Calu3 (cell line): ENCODE data around the gene RNF150. TPM values are rescaled to one million over a fixed set of nuclear protein-coding genes. Genes with fewer than 3 reads are reported as not detected.
"Not testable (repeated sequence)": the region's sequence is repeated elsewhere in the genome, so short reads cannot be mapped to it uniquely, and the experiment has no call there.

Experiments used
- BruUV-seq: library from RNA; stranded (reverse); fragments of 400-500 nt; replicated peaks from 2 replicates; lab custom pipeline; 2021; lab: Mats Ljungman, UMichigan
- CTCF ChIA-PET: fragments of 300-600 bp; sonication (Branson Sonifier 250); formaldehyde crosslinking; loops from one replicate; lab custom pipeline; 2022; ENCODE audit warnings: antibody characterized with exemption; lab: Charles Lee
- DNase-seq: peaks from one replicate; pipeline ENCODE4 v3.0.0; 2022
- H3K27ac Mint-ChIP-seq: one replicate; pipeline ENCODE4 v1.8.0; 2022; ENCODE audit warnings: mixed read lengths; ENCODE audit not compliant: unreplicated experiment
- H3K27me3 Mint-ChIP-seq: one replicate; pipeline ENCODE4 v1.8.0; 2022; ENCODE audit warnings: mixed read lengths; ENCODE audit not compliant: unreplicated experiment
- H3K36me3 Mint-ChIP-seq: one replicate; pipeline ENCODE4 v1.8.0; 2022; ENCODE audit warnings: mild to moderate bottlenecking, moderate library complexity, mixed read lengths; ENCODE audit not compliant: insufficient read depth, unreplicated experiment
- H3K4me1 Mint-ChIP-seq: one replicate; pipeline ENCODE4 v1.8.0; 2022; ENCODE audit warnings: mild to moderate bottlenecking, low read depth, mixed read lengths; ENCODE audit not compliant: unreplicated experiment
- H3K4me3 Mint-ChIP-seq: one replicate; pipeline ENCODE4 v1.8.0; 2022; ENCODE audit warnings: mild to moderate bottlenecking, low read depth, moderate library complexity, mixed read lengths; ENCODE audit not compliant: unreplicated experiment
- H3K9me3 Mint-ChIP-seq: one replicate; pipeline ENCODE4 v1.8.0; 2022; ENCODE audit warnings: low read depth, mixed read lengths; ENCODE audit not compliant: unreplicated experiment
- CTCF ChIP-seq: fragments of 200-600 bp; IDR thresholded peaks from one replicate; pipeline ENCODE4 v1.8.0; 2022; ENCODE audit warnings: antibody characterized with exemption; ENCODE audit not compliant: unreplicated experiment
- intact Hi-C: fragments of 100-400 bp; cut with micrococcal nuclease; formaldehyde crosslinking; loops from one replicate; pipeline ENCODE4 v1.10.0; 2022; ENCODE audit not compliant: unreplicated experiment
- total RNA-seq: library from RNA; stranded (reverse); gene quantifications from 2 replicates; pipeline ENCODE4 v1.2.3, GENCODE V29; 2022

The RNF150 gene
- total RNA-seq, 1 experiment from 2014 or later, result 0.14 TPM

DNA sequence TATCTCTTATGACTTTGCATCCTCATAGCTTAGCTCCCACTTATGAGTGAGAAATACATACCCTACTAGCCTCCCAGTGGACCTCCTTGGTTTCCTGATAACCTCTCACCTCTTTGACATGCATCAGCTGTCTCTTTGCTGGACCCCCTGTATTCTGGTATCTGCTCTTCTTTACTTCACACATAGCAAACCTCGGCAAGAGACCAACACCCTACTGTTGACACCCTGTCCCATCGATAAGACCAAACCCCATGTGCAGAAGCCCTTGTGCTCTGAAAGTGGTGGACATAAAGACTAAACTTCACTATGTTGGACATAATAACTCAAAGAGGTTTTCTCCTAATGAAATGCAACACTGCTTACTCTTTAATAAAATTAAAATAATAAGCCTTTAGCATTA is 75.7 kb downstream of the RNF150 start:
- intact Hi-C loops, result no loop called here
- TF ChIP-seq CTCF, result no peak
- Mint-ChIP-seq H3K27ac (no peak overlapping the region), H3K27me3 (peaks cover 14% of the 10 kb centered on the region), H3K4me1 (no peaks in the 10 kb centered on the region), H3K4me3 (no peak overlapping the region), H3K36me3 (no peaks in the 10 kb centered on the region), H3K9me3 (no peaks in the 10 kb centered on the region)
- CTCF ChIA-PET, result no interaction called here
- BruUV-seq, result no TSS peak
- DNase-seq, result no peak

DNA sequence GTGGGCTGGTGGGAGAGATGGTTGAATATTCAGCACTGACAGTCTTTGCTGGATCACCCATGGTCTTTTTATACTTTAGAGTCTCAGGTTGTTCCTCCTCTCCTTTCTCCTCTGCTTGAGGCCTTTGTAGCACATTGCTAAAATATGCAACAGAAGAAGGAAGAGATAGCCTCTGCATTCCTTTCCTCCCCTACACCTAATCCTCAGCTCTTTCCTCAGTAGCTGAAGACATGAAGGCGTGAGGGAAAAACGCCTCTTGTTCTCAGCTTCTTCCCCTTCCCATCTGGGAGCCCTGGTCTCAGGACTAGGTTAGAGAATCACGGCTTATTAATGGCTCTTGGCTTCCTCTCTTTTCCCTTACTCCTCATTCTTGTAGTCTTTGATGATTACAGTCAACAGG is 76.8 kb downstream of the RNF150 start:
- no peak for TF ChIP-seq CTCF
- H3K9me3 Mint-ChIP-seq, result no peaks in the 10 kb centered on the region
- no peaks in the 10 kb centered on the region for H3K36me3 Mint-ChIP-seq
- intact Hi-C loops, result no loop called here
- H3K27ac Mint-ChIP-seq, result no peak overlapping the region
- H3K27me3 Mint-ChIP-seq, result peaks cover 14% of the 10 kb centered on the region
- CTCF ChIA-PET, result no interaction called here
- H3K4me3 Mint-ChIP-seq, result no peak overlapping the region
- DNase-seq, result no peak
- no peaks in the 10 kb centered on the region for H3K4me1 Mint-ChIP-seq
- BruUV-seq, result no TSS peak

GRCh38 chr4:141054446-141054845 is 78.8 kb downstream of the RNF150 start:
- BruUV-seq, result no TSS peak
- CTCF ChIA-PET, result no interaction called here
- no peak for DNase-seq
- Mint-ChIP-seq H3K4me3 (no peak overlapping the region), H3K27ac (no peak overlapping the region), H3K27me3 (peaks cover 14% of the 10 kb centered on the region), H3K36me3 (no peaks in the 10 kb centered on the region), H3K9me3 (no peaks in the 10 kb centered on the region), H3K4me1 (no peaks in the 10 kb centered on the region)
- intact Hi-C loops, result no loop called here
- no peak for TF ChIP-seq CTCF

- H3K9me3 Mint-ChIP-seq, DNase-seq, H3K36me3 Mint-ChIP-seq, intact Hi-C loops, H3K27ac Mint-ChIP-seq, H3K4me3 Mint-ChIP-seq, BruUV-seq, H3K4me1 Mint-ChIP-seq, CTCF ChIA-PET: not testable (repeated sequence)
- H3K27me3 Mint-ChIP-seq, result peaks cover 13% of the 10 kb centered on the region
These were observed 82.3 kb downstream of the RNF150 start for GRCh38 chr4:141050999-141051398.

DNA sequence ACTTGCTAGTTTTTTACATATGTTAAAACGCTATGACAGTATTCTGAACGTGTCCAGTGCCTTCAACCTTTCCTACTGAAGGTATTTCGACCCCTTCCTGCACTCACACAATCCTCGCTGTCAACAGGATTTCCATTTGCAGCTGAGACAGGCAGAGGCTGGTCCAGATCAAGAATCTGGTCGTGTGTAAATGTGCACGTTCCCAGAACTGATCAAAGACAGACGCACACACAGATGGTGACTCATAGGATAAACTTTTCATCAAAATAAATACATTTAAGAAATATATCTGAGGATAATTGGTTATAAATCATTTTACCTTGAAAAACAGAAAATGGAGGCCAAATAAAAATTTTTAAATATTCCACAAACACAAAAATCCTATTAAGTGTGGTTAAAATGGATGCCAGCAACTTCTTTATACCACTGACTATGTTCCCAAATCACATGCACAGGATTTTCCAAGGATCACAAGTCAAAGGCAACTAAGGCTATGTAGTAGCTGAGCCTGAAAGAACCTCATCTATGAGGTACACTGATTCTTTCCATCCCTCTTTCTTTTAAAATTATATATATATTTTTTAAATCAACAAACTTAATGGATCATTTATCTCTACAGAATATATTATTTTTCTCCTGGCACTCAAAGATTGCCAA is 85.9 kb downstream of the RNF150 start:
- H3K27me3 Mint-ChIP-seq, result no peaks in the 10 kb centered on the region
- CTCF ChIA-PET, result interaction anchor here (0.6 kb wide), 1 partner anchor 78 kb away, joined by 3 read pairs; no protein-coding TSS in a partner anchor
- H3K27ac Mint-ChIP-seq, result no peak overlapping the region
- H3K4me1 Mint-ChIP-seq, result no peaks in the 10 kb centered on the region
- intact Hi-C loops, result no loop called here
- TF ChIP-seq CTCF, result no peak
- no peaks in the 10 kb centered on the region for H3K9me3 Mint-ChIP-seq
- DNase-seq, result no peak
- no peaks in the 10 kb centered on the region for H3K36me3 Mint-ChIP-seq
- no TSS peak for BruUV-seq
- H3K4me3 Mint-ChIP-seq, result no peak overlapping the region
